ENCODE results near the gene CAMKK2.

The CAMKK2 gene

GRCh38 chr12:121344506-121344905 is 48.0 kb upstream of the CAMKK2 start:
- Histone ChIP-seq H3K9me3 (ENCODE audit: control insufficient read depth, insufficient read depth, low read depth, low read length) (no peaks in the 10 kb centered on the region), H3K4me3 (ENCODE audit: low read depth, low read length) (no peak overlapping the region), H3K36me3 (ENCODE audit: control insufficient read depth in 2 of 2, insufficient read depth in 1 of 2, low read length in 2 of 2) (peaks cover 64 to 83% of the 10 kb centered on the region in 2 experiments), H3K4me1 (ENCODE audit: control insufficient read depth, insufficient read depth, low read length) (no peaks in the 10 kb centered on the region), H3K27ac (ENCODE audit: extremely low read depth, low read depth, low read length) (no peak overlapping the region)
- CTCF ChIA-PET = no interaction called here
- TF ChIP-seq PRDM1 (tag by site-specific recombination; IDR thresholded peaks at IDR 0.05) (peak; percentile 94), ZNF449 (tag by site-specific recombination; IDR thresholded peaks at IDR 0.05) (no peak)
- POLR2A ChIA-PET = no interaction called here

GRCh38 chr12:121337416-121337815 is 40.9 kb upstream of the CAMKK2 start:
- no peaks in the 10 kb centered on the region for H3K9me3 ChIP-seq (ENCODE audit: control insufficient read depth, insufficient read depth, low read depth, low read length)
- no peak overlapping the region for H3K4me3 ChIP-seq (ENCODE audit: low read depth, low read length)
- POLR2A ChIA-PET = interaction anchor here (1.2 kb wide), 1 partner anchor 63 kb away, joined by 4 read pairs; the partner anchor contains the start of gene RNF34
- H3K36me3 ChIP-seq (ENCODE audit: control insufficient read depth in 2 of 2, insufficient read depth in 1 of 2, low read length in 2 of 2) = peaks cover 80 to 81% of the 10 kb centered on the region in 2 experiments
- CTCF ChIA-PET = interaction anchor here (0.6 to 1.2 kb wide), 3 partner anchors 9 to 141 kb away, joined by 3 to 4 read pairs (median 3); no protein-coding TSS in a partner anchor
- H3K4me1 ChIP-seq (ENCODE audit: control insufficient read depth, insufficient read depth, low read length) = no peaks in the 10 kb centered on the region
- TF ChIP-seq ZNF658 (tag by site-specific recombination; IDR thresholded peaks at IDR 0.05) (no peak), KLF17 (tag by site-specific recombination; IDR thresholded peaks at IDR 0.05) (no peak), ZNF571 (tag by site-specific recombination; IDR thresholded peaks at IDR 0.05) (no peak), ZBTB11 (tag by site-specific recombination; conservative IDR thresholded peaks at IDR 0.05; ENCODE audit: low read depth) (no peak), ZNF266 (tag by site-specific recombination; IDR thresholded peaks at IDR 0.05; ENCODE audit: low read depth) (no peak), ZBTB49 (tag by site-specific recombination; IDR thresholded peaks at IDR 0.05; ENCODE audit: low read depth) (no peak), ZNF645 (tag by site-specific recombination; IDR thresholded peaks at IDR 0.05) (no peak), ZSCAN4 (tag by site-specific recombination; IDR thresholded peaks at IDR 0.05) (no peak), BCL6B (tag by site-specific recombination; IDR thresholded peaks at IDR 0.05) (no peak), KLF8 (tag by site-specific recombination; IDR thresholded peaks at IDR 0.05) (no peak), ZNF19 (tag by site-specific recombination; IDR thresholded peaks at IDR 0.05; ENCODE audit: low read depth) (no peak), ZNF112 (tag by site-specific recombination; IDR thresholded peaks at IDR 0.05) (no peak), BCL11B (tag by site-specific recombination; IDR thresholded peaks at IDR 0.05; ENCODE audit: low read depth) (no peak), ZNF610 (tag by site-specific recombination; IDR thresholded peaks at IDR 0.05; ENCODE audit: borderline replicate concordance) (no peak)
- H3K27ac ChIP-seq (ENCODE audit: extremely low read depth, low read depth, low read length) = no peak overlapping the region
